ENCODE results near the gene RTRAF.
A peak's percentile ranks its signal among the peaks of the same experiment; 100 is the strongest.

Gene RTRAF

DNA sequence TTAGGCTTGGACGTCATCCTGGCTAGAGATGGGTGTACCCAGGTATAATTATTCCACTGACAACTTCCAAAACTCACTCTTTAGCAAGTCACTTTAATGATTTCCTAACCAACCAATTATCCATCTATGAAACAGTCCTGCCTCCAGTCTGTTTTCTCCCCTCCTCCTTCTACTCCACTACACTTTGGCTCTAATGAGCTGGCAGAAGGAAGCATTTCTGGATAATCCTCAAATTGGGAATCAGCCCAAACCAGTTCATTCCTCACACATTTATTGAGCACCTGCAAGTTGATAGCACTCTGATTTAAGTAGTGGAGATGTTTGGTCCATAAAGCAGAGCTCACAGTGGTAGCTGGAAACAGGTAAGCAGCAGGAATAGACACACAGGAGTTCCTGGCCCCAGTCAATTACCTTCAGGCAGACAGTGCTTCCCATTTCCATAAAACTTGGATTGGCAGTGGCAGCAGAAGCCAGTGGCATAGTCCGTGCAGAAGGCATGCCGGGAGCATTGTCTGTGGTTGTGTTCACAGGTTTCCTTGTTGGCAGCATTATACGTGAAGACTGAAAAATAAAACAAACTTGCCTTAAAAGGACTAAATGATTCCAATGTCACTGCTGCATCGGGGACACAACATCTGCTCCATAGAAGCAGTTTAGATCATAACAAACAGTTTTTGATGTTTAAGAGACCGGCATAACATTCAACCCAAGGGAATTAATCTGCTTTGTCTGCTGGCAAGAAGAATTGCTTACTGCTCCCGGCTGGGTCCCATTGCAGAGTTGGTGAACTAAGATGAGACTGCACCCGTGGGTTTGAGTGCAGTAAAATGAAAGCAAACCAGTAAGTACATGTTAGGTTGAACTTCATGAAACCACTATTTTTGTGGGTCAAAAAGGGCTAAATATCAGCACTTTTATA, 53.3 kb downstream of the RTRAF start:
- TF ChIP-seq, protein P1, sequence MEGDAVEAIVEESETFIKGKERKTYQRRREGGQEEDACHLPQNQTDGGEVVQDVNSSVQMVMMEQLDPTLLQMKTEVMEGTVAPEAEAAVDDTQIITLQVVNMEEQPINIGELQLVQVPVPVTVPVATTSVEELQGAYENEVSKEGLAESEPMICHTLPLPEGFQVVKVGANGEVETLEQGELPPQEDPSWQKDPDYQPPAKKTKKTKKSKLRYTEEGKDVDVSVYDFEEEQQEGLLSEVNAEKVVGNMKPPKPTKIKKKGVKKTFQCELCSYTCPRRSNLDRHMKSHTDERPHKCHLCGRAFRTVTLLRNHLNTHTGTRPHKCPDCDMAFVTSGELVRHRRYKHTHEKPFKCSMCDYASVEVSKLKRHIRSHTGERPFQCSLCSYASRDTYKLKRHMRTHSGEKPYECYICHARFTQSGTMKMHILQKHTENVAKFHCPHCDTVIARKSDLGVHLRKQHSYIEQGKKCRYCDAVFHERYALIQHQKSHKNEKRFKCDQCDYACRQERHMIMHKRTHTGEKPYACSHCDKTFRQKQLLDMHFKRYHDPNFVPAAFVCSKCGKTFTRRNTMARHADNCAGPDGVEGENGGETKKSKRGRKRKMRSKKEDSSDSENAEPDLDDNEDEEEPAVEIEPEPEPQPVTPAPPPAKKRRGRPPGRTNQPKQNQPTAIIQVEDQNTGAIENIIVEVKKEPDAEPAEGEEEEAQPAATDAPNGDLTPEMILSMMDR (IDR thresholded peaks at IDR 0.05; ENCODE audit: low read depth, low read length): no peak
- H3K4me3 ChIP-seq (ENCODE audit: low read depth, low read length): no peak overlapping the region

DNA sequence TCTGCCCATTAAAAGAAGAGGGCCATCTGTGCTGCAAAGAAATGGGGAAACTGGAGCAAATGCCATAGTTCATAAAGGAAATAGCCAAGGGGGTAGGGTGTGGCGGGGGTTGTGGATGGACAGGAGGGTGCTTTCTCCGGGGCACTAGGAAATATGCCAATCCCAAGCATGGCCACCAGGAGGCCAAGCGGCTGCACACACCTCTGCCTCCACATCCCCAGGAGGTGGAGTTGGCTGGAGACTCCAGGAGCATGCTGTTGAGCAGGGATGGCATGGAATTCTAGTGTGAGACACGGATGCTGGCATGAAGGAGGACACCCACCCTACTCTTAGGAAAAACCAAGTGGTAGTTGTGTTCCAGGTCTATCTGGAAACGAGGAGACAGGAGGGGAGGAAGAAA, 54.3 kb downstream of the RTRAF start:
- H3K4me3 ChIP-seq (ENCODE audit: low read depth, low read length): no peak overlapping the region
- TF ChIP-seq, protein P1 (IDR thresholded peaks at IDR 0.05; ENCODE audit: low read depth, low read length): peak; percentile 59

DNA sequence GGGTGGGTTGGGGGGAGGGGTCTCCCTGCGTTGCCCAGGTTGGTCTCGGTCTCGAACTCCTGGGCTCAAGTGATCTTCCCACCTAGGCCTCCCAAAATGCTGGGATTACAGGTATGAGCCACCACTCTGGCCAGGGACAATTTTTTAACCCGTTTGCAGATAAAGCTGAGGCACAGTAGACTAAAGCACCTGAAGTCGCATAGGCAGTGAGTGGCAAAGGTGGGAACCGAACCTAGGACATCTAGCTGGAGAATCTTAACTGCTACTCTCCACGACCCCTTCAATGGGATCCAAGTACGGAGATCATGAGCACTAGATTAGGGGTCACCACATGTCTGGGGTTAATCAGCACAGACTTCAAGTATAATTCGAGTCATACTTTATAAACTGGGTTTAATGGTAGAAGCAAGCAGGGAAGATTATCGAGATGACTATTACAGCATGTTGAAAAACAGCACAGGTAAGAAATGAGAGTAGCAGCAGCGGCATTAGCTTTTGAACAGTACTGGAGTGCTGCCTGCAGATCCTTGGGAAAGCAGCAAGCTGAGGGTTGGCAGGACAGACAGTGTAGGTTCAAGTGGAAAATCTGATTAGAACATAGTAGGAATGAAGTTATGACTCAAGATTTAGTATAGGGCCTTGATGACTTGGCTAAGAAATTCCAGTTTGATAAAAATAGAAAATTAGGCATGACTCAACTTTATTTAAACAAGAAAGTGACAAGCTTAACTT, 55.6 kb downstream of the RTRAF start:
- H3K4me3 ChIP-seq (ENCODE audit: low read depth, low read length): no peak overlapping the region
- TF ChIP-seq, protein P1 (IDR thresholded peaks at IDR 0.05; ENCODE audit: low read depth, low read length): no peak

DNA sequence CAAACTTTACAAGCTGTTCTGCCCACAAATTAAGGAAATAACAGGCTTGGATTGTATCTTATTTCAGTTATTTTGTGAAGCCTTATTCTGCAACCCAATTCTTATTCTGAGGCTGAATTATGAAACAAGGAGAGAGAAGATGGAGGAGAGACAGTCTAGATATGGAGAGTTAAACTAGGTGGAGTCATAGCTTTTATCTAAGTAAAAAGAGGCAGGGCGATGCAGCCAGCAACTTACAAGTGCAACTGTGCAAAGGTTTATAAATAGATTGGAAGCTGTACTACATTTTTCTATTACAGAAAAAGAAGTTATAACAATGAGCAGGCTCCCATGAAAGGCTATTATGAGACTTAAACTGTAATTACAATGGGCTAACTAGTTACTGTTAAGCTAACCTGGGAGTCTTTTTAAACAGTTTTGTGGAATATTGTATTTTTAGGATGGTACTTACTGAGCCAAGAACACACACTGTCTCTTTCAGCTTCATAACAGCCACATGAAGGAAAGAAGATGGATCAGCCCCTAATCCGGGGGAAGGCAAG, 57.1 kb downstream of the RTRAF start:
- no peak overlapping the region for H3K4me3 ChIP-seq (ENCODE audit: low read depth, low read length)
- TF ChIP-seq, protein P1 (IDR thresholded peaks at IDR 0.05; ENCODE audit: low read depth, low read length): no peak

DNA sequence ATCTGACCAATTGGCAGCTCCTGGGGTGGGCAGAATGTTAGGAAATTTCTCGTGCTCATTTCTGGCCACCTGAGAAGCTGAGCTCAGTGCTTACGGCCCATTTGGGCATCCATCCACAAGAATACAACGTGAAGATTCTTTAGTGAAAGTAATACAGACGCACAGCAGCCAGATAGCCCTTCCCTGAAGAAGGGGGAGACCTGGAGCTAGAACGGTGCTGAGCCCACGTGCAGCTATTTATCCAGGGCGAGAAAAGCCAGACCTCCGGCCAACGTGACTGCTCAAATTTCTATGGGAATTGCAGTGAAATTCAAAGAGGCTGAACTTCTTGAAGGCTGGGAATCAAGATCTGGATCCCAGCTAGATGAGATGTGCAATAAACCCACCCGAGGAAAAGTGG, 58.8 kb downstream of the RTRAF start:
- TF ChIP-seq, protein P1 (IDR thresholded peaks at IDR 0.05; ENCODE audit: low read depth, low read length): no peak
- no peak overlapping the region for H3K4me3 ChIP-seq (ENCODE audit: low read depth, low read length)

DNA sequence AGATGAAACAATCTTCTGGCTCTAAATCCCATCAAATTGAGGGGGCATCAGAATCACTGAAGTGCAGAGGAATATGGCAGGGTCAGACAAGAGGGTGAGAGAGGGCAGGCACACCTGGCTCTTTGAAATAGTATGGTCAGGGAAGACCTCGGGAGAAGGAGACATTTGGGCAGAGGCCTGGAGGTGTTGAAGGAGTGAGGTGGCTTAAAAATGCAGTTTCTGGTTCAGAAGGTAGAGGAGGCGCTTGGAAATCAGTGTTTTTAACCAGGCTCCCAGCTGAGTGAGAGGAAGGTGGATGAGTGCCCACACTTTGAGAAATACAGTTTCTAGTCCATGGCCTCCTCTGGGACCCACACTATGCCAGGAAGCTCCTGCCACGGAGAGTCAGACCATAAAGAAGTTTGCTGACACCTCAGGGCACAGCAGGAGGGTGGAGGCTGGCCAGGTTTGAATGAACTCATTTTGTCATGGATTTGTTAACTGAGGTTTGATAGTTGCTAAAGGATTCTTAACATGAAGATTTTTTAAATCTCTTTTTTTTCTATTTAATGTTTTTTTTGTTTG, 59.4 kb downstream of the RTRAF start:
- TF ChIP-seq, protein P1 (IDR thresholded peaks at IDR 0.05; ENCODE audit: low read depth, low read length): no peak
- H3K4me3 ChIP-seq (ENCODE audit: low read depth, low read length): no peak overlapping the region

Measured in WI38 (cell line).